Suprapubic skin (tissue), 4 donors: ENCODE measurements around the gene FAM151B.

ENCODE experiments used
- CTCF ChIP-seq, 2 donors: fragments of 200-600 bp in 1 of 2; fragments of 450-650 bp in 1 of 2; sonication (generic) in 1 of 2; IDR thresholded peaks; one replicate each; pipeline ENCODE4 v1.5.1; 2016 to 2019; ENCODE audit warnings: antibody characterized with exemption in 2 of 2, mild to moderate bottlenecking in 1 of 2, moderate library complexity in 1 of 2
- EP300 ChIP-seq: sonication (generic); formaldehyde crosslinking; IDR thresholded peaks from one replicate; pipeline ENCODE4 v1.6.1; 2017; ENCODE audit warnings: antibody characterized with exemption
- POLR2A ChIP-seq, 2 donors: fragments of 450-650 bp; IDR thresholded peaks; one replicate each; pipeline ENCODE4 v1.6.1; 2017; ENCODE audit warnings: antibody characterized with exemption in 2 of 2, mild to moderate bottlenecking in 2 of 2, moderate library complexity in 2 of 2
- POLR2AphosphoS5 ChIP-seq, 3 donors: sonication (generic); formaldehyde crosslinking; IDR thresholded peaks; one replicate each; pipeline ENCODE4 v1.6.1; 2017; ENCODE audit warnings: antibody characterized with exemption in 3 of 3

GRCh38 chr5:80442742-80443141, 45.2 kb upstream of the FAM151B start:
- TF ChIP-seq EP300, result no peak
- no peak for TF ChIP-seq CTCF (IDR thresholded peaks at IDR 0.05)
- TF ChIP-seq POLR2AphosphoS5 (IDR thresholded peaks at IDR 0.05), result no peak
- no peak for TF ChIP-seq POLR2A (IDR thresholded peaks at IDR 0.05)
